ENCODE measurements around the gene KRT4. TPM values are rescaled to one million over a fixed set of nuclear protein-coding genes. Genes with fewer than 3 reads are reported as not detected.

Gene KRT4
- total RNA-seq, 1 donor from 2014 or later = 1.3 TPM

DNA sequence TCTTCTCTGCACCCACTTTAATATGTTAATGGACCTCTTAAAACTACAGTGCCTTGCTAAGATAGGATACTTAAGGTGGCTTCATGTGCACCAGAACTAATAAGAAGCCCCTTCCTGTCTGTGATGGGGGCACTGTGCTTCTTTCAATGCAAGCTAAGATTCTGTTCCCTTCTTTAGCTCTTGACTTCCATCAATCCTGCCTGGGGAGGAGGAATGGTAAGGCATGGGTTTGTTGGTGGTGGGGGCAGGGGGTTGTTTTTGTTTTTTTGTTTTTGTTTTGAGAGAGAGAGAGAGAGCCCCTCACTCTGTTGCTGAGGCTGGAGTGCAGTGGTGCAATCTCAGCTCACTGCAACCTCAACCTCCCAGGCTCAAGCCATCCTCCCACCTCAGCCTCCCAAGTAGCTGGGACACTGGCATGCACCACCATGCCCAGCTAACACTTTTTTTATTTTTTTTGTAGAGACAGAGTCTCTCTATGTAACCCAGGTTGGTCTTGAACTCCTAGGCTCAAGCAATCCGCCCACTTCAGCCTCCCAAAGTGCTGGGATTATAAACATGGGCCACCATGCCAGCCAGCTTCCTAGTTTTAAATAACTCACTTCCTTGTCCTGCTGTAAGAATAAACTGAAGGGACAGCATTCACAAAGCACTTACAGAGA lies 13.5 kb downstream of the KRT4 start:
- Mint-ChIP-seq H3K4me1 (peaks cover 20% of the 10 kb centered on the region), H3K4me3 (no peak overlapping the region), H3K27me3 (ENCODE audit: low read depth) (peaks cover 16% of the 10 kb centered on the region), H3K36me3 (no peaks in the 10 kb centered on the region), H3K27ac (no peak overlapping the region), H3K9me3 (no peaks in the 10 kb centered on the region)
- TF ChIP-seq, protein P1, sequence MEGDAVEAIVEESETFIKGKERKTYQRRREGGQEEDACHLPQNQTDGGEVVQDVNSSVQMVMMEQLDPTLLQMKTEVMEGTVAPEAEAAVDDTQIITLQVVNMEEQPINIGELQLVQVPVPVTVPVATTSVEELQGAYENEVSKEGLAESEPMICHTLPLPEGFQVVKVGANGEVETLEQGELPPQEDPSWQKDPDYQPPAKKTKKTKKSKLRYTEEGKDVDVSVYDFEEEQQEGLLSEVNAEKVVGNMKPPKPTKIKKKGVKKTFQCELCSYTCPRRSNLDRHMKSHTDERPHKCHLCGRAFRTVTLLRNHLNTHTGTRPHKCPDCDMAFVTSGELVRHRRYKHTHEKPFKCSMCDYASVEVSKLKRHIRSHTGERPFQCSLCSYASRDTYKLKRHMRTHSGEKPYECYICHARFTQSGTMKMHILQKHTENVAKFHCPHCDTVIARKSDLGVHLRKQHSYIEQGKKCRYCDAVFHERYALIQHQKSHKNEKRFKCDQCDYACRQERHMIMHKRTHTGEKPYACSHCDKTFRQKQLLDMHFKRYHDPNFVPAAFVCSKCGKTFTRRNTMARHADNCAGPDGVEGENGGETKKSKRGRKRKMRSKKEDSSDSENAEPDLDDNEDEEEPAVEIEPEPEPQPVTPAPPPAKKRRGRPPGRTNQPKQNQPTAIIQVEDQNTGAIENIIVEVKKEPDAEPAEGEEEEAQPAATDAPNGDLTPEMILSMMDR (IDR thresholded peaks at IDR 0.05; ENCODE audit: unreplicated experiment) = no peak
- DNase-seq (ENCODE audit: low spot score in 2 of 2, unreplicated experiment in 2 of 2) = no peak

GRCh38 chr12:52799505-52800211 lies 14.3 kb downstream of the KRT4 start:
- Mint-ChIP-seq H3K36me3 (no peaks in the 10 kb centered on the region), H3K9me3 (no peaks in the 10 kb centered on the region), H3K4me1 (peaks cover 13% of the 10 kb centered on the region), H3K27me3 (ENCODE audit: low read depth) (peaks cover 18% of the 10 kb centered on the region), H3K27ac (no peak overlapping the region), H3K4me3 (no peak overlapping the region)
- no peak for DNase-seq (ENCODE audit: low spot score in 2 of 2, unreplicated experiment in 2 of 2)
- TF ChIP-seq, protein P1 (IDR thresholded peaks at IDR 0.05; ENCODE audit: unreplicated experiment) = no peak

- peaks cover 25% of the 10 kb centered on the region for H3K27me3 Mint-ChIP-seq (ENCODE audit: low read depth)
- TF ChIP-seq, protein P1 (IDR thresholded peaks at IDR 0.05; ENCODE audit: unreplicated experiment) = no peak
- no peaks in the 10 kb centered on the region for H3K36me3 Mint-ChIP-seq
- H3K4me1 Mint-ChIP-seq = peaks cover 6% of the 10 kb centered on the region
- DNase-seq (ENCODE audit: low spot score in 2 of 2, unreplicated experiment in 2 of 2) = no peak
- H3K27ac Mint-ChIP-seq = no peak overlapping the region
- no peaks in the 10 kb centered on the region for H3K9me3 Mint-ChIP-seq
- no peak overlapping the region for H3K4me3 Mint-ChIP-seq
Observed at GRCh38 chr12:52798671-52799504, 15.0 kb downstream of the KRT4 start.

DNA sequence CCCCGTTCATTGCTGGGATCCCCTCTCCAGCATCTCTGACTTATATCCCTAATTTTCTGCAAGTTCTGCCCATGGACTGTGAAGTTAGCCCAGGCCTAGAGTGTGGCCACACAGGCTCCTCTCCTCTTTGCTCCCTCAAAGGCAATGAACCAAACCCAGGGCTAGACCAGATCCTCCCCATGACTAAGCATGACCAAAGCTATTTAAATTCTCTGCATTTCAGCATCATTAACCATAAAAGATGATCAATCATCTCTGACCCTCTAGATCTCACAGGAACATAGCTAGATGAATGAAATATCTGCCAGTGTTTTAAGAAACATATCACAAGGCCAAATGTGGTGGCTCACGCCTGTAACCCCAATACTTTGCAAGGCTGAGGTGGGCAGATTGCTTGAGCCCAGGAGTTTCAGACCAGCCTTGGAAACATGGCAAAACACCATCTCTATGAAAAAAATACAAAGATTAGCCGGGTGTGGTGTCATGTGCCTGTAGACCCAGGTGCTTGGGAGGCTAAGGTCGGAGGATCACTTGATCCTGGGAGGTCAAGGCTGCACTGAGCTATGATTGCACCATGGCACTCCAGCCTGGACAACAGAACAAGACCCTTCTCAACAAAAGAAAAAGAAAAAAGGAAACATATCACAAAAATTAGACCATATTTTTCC lies 15.8 kb downstream of the KRT4 start:
- TF ChIP-seq, protein P1 (IDR thresholded peaks at IDR 0.05; ENCODE audit: unreplicated experiment) = no peak
- DNase-seq (ENCODE audit: low spot score in 2 of 2, unreplicated experiment in 2 of 2) = no peak
- H3K36me3 Mint-ChIP-seq = no peaks in the 10 kb centered on the region
- no peak overlapping the region for H3K27ac Mint-ChIP-seq
- no peak overlapping the region for H3K4me3 Mint-ChIP-seq
- no peaks in the 10 kb centered on the region for H3K9me3 Mint-ChIP-seq
- H3K27me3 Mint-ChIP-seq (ENCODE audit: low read depth) = peaks cover 32% of the 10 kb centered on the region
- peaks cover 3% of the 10 kb centered on the region for H3K4me1 Mint-ChIP-seq

DNA sequence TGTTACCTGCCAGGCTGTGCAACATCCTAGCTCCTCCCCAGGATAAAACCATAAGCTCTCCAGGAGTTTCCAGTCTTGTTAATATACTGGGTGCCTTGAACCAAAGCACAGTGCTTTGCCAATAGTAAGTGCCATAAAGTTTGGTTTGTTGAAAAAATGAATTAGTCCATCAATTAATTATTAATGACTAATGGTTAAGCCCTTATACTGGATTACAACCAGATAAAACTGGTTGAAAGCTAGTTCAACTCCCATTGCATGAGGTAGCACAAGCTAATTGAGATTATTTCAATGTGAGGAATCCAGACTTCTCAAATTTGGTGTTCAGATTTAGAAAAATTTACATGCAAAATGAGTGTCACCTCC lies 16.4 kb downstream of the KRT4 start:
- Mint-ChIP-seq H3K27ac (no peak overlapping the region), H3K36me3 (no peaks in the 10 kb centered on the region), H3K4me1 (peaks cover 3% of the 10 kb centered on the region), H3K9me3 (no peaks in the 10 kb centered on the region), H3K27me3 (ENCODE audit: low read depth) (peaks cover 38% of the 10 kb centered on the region), H3K4me3 (no peak overlapping the region)
- DNase-seq (ENCODE audit: low spot score in 2 of 2, unreplicated experiment in 2 of 2) = no peak
- TF ChIP-seq, protein P1 (IDR thresholded peaks at IDR 0.05; ENCODE audit: unreplicated experiment) = no peak

All from mesothelial cell of epicardium (in vitro differentiated cells).